ENCODE measurements around the gene PTGR2.
"Not testable (repeated sequence)": the region's sequence is repeated elsewhere in the genome, so short reads cannot be mapped to it uniquely, and the experiment has no call there.

PTGR2 gene

GRCh38 chr14:73887694-73888459 lies 36.2 kb downstream of the PTGR2 start:
- DNase-seq = no peak

DNA sequence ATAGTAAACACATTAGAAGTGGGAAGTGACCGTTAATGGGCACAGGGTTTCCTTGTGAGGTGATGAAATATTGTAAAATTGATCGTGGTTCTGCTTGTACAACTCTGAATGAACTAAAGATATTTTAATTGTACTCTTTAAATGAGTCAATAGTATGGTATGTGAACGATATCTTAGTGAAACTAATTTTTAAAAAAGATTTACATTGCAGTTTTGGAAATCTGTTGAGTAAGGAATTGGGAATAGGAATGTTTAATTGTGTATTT lies 36.8 kb downstream of the PTGR2 start:
- DNase-seq = no peak

GRCh38 chr14:73888971-73889370 lies 37.3 kb downstream of the PTGR2 start:
- DNase-seq = no peak

- no peak for DNase-seq
Measured at GRCh38 chr14:73889376-73889775, 37.7 kb downstream of the PTGR2 start.

DNA sequence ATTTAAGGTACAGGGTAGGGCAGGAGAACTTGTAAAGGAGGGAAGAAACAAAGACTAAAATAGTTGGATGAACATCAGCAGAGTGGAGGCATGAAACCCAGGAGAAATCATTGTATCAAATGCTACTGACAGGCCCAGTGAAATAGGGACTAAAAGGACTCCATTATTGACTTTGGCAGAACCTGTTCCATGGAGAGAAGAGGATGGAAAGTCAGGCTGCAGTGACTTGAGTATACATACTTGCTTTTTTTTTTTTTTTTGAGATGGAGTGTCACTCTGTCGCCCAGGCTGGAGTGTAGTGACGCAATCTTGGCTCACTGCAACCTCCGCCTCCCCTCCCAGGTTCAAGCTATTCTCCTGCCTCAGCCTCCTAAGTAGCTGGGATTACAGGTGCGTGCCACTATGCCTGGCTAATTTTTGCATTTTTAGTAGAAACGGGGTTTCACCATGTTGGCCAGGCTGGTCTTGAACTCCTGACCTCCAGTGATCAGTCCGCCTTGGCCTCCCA lies 42.6 kb downstream of the PTGR2 start:
- not testable (repeated sequence) for DNase-seq

DNA sequence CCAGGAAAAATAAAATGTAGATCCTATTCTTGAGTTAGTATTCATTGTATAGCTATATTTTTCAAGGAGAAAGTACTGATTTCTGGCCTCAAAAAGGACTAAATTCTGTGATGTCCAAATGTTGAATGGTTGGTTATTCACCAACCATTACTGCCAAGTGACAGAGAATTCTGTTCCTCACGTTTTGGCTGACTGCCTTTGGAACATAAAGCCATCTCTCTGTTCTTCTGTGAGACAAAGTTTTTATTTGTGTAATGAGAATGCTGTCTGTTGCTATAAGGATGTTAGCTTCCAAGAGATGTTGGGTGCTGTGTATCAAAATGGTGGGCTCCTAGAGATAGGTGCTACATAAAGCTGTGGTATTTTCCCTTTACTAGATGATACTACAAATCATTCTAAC lies 44.3 kb downstream of the PTGR2 start:
- DNase-seq = no peak

DNA sequence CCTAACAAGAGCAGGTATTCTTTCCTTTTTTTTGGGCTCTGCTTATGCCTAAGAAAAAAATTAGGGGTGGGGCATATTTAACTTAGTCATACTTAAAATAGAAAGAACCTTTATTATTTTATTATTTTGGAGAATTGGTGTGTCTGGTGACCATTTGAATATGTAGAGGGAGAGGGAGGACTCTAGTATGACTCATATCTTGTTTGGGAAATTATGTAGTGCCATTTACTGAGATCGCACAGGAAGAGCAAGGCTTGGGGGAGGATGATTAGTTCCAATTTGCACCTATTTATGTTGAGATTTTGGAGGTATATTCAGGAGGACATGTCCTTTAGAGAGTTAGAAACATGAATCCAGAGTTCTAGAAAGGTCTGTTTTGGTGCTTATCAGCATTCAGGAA lies 44.9 kb downstream of the PTGR2 start:
- no peak for DNase-seq

- no peak for DNase-seq
Measured at GRCh38 chr14:73903028-73903427, 51.4 kb downstream of the PTGR2 start.

- DNase-seq = no peak
Measured at GRCh38 chr14:73909681-73910080, 58.0 kb downstream of the PTGR2 start.

DNA sequence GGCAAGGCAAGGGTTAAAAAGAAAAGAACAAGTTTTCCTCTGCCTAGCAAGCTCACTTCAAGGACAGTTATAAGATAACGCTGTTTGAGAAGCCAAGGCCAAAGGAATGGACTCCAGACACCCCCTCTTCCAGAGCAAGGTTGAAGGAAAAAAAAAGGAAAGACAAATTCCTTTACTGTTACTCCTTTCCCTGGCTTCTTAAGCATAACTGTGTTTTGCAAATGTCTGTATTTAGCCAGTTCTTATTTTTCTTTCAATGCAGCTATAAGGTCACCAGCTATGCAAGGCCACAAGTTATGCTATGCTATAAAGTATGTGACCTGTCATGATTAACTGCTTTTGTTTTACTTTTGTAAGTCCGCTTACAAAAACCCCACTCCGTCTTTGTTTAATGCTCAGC lies 61.6 kb downstream of the PTGR2 start:
- no peak for DNase-seq

DNA sequence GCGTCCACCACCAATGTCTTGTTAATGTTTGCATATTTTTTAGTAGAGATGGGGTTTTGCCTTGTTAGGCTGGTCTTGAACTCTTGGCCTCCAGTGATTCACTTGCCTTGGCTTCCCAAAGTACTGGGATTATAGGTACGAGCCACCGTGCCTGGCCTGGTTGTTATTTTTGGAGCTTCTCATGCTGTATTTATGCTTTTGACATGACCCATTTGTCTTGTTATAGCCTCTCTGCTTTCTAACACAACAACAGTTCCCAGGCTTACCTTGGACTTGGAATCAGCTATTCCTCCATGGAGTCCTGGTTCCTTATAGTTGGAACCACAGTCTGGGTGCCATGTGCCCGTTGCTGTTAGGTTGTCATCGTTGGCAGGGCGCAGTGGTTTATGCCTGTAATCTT lies 64.7 kb downstream of the PTGR2 start:
- DNase-seq = no peak

GRCh38 chr14:73919457-73919856 lies 67.8 kb downstream of the PTGR2 start:
- not testable (repeated sequence) for DNase-seq

- DNase-seq = no peak
Measured at GRCh38 chr14:73924337-73924736, 72.7 kb downstream of the PTGR2 start.
